HEK293T (cell line): Measurements from ENCODE around the gene ARID1B.

Experiments used
- BHLHE40 ChIP-seq: fragments of 450-650 bp; IDR thresholded peaks from 2 replicates; pipeline ENCODE4 v1.6.1; 2016; ENCODE audit warnings: mild to moderate bottlenecking, moderate library complexity, borderline replicate concordance
- CTBP1 ChIP-seq: fragments of 450-650 bp; IDR thresholded peaks from 2 replicates; pipeline ENCODE4 v1.6.1; 2016; ENCODE audit warnings: borderline replicate concordance
- ELF4 ChIP-seq: fragments of 450-650 bp; IDR thresholded peaks from 2 replicates; pipeline ENCODE4 v1.6.1; 2017; ENCODE audit warnings: antibody characterized with exemption
- FOXA1 ChIP-seq: fragments of 450-650 bp; IDR thresholded peaks from 2 replicates; pipeline ENCODE4 v1.6.1; 2016; ENCODE audit warnings: mild to moderate bottlenecking
- FOXK2 ChIP-seq: fragments of 450-650 bp; IDR thresholded peaks from 2 replicates; pipeline ENCODE4 v1.6.1; 2016; ENCODE audit warnings: mild to moderate bottlenecking
- FOXM1 ChIP-seq: fragments of 450-650 bp; IDR thresholded peaks from 2 replicates; pipeline ENCODE4 v1.6.1; 2017; ENCODE audit warnings: mild to moderate bottlenecking, borderline replicate concordance
- HDGF ChIP-seq: fragments of 450-650 bp; IDR thresholded peaks from 2 replicates; pipeline ENCODE4 v1.6.1; 2017; ENCODE audit warnings: antibody characterized with exemption, borderline replicate concordance
- LEF1 ChIP-seq: fragments of 450-650 bp; IDR thresholded peaks from 2 replicates; pipeline ENCODE4 v1.6.1; 2017; ENCODE audit warnings: mild to moderate bottlenecking, borderline replicate concordance
- NFRKB ChIP-seq: fragments of 450-650 bp; IDR thresholded peaks from 2 replicates; pipeline ENCODE4 v1.6.1; 2016; ENCODE audit warnings: mild to moderate bottlenecking, moderate library complexity
- SP1 ChIP-seq: fragments of 450-650 bp; IDR thresholded peaks from 2 replicates; pipeline ENCODE4 v1.6.1; 2017
- SUZ12 ChIP-seq: fragments of 450-650 bp; IDR thresholded peaks from 2 replicates; pipeline ENCODE4 v1.6.1; 2016; ENCODE audit warnings: mild to moderate bottlenecking
- TARDBP ChIP-seq: fragments of 450-650 bp; IDR thresholded peaks from 2 replicates; pipeline ENCODE4 v1.6.1; 2016
- ZNF384 ChIP-seq: fragments of 450-650 bp; IDR thresholded peaks from 2 replicates; pipeline ENCODE4 v1.6.1; 2016
- TF ChIP-seq, protein P1 (sequence below): fragments of 450-650 bp; IDR thresholded peaks from 2 replicates; pipeline ENCODE4 v1.6.1; 2016

DNA sequence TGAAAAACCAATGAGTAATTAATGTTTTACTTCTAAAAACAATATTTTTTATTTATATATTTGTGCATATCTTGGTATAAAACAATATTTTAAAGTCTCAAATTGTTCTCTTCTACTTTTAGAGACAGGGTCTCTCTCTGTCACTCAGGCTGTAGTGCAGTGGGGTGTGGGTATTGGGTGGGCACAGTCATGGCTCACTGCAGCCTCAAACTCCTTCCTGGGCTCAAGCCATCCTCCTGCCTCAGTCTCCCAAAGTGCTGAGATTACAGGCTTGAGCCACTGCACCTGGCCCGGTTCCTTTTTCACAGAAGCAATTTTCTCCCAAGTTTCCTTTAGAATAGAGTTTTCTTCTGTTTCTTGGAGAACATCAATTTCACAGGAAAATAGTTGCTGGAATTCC lies 443.3 kb downstream of the ARID1B start:
- TF ChIP-seq NFRKB (no peak), BHLHE40 (no peak), TARDBP (no peak), SUZ12 (no peak), HDGF (no peak), ZNF384 (no peak), FOXK2 (no peak), ELF4 (no peak), FOXA1 (no peak), FOXM1 (no peak), SP1 (no peak), CTBP1 (no peak), LEF1 (no peak)
- TF ChIP-seq, protein P1, sequence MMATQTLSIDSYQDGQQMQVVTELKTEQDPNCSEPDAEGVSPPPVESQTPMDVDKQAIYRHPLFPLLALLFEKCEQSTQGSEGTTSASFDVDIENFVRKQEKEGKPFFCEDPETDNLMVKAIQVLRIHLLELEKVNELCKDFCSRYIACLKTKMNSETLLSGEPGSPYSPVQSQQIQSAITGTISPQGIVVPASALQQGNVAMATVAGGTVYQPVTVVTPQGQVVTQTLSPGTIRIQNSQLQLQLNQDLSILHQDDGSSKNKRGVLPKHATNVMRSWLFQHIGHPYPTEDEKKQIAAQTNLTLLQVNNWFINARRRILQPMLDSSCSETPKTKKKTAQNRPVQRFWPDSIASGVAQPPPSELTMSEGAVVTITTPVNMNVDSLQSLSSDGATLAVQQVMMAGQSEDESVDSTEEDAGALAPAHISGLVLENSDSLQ: no peak
